Activated effector memory CD4-positive, alpha-beta T cell treated with Interleukin-2 at 50 U/mL for 16 hours (primary cell): ENCODE data around the gene PEMT.

ENCODE experiments used
- DNase-seq: peaks from one replicate; pipeline ENCODE4 v3.0.0-alpha.2; 2020

Gene PEMT

DNA sequence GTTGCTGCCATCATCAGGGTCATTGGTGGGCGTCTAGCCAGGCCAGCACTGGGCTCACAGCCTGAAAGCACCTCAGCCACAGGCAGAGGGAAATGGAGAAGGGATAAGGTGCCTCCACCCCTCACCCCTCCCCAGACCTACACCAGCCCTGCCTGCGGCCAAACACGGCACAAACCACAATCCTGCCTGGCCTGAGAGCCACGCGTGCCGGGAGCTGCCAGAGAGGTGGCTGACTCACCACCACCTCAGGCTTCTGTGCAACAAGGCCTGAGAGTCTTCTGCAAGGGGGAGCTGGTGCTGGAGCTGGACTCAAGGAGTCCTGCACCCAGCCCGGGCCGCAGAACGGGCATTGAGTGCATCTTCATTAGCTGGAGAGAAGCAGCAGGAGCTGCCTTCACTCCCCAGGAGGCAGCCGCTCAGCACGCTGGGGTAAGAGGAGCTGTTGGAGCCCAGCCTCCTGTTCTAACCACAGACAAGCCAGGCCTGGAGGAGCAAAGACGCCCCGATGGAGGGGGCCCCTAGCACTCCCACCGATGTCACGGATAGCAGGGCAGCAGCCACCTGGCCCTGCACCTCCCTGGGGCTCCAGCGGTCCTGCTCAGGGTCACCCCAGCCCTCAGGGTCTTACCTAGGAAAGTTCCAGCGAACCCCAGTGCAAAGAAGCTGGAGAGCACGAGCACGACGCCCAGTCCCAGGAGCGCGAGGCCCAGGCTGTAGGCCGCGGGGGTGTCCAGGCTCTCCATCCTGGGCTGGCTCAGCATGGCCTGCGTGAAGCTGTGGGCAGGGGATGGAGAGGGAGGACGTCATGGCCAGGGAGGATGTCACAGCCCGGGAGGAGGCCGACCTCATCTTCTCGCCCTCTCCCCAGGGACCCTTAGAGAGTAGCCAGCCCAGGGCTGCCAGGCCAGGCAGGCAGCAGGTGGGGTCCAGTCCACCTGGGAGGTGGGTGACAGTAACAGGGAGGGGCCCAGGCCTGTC is 79.3 kb downstream of the PEMT start:
- no peak for DNase-seq

DNA sequence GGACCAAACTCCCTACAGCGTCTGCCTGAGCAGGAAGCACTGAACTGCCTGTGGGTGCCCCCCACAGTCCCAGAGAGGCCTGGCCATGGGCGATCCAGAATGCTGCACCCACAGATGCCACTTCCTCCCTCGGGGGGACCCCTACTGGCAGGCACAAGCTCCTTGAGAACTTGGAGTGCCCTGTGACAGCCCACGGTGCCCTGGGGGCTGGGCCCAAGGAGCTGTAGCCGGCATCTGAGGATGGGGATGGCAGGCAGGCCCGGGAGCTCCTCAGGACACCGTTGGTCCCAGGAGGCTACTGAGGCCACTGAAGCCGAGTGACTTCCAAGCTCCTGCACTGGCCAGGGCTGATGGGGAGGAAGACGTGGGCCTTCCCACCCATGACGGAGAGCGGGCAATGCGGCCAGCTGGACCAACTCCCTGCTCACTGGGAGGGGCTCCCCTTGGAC is 80.2 kb downstream of the PEMT start:
- no peak for DNase-seq

DNA sequence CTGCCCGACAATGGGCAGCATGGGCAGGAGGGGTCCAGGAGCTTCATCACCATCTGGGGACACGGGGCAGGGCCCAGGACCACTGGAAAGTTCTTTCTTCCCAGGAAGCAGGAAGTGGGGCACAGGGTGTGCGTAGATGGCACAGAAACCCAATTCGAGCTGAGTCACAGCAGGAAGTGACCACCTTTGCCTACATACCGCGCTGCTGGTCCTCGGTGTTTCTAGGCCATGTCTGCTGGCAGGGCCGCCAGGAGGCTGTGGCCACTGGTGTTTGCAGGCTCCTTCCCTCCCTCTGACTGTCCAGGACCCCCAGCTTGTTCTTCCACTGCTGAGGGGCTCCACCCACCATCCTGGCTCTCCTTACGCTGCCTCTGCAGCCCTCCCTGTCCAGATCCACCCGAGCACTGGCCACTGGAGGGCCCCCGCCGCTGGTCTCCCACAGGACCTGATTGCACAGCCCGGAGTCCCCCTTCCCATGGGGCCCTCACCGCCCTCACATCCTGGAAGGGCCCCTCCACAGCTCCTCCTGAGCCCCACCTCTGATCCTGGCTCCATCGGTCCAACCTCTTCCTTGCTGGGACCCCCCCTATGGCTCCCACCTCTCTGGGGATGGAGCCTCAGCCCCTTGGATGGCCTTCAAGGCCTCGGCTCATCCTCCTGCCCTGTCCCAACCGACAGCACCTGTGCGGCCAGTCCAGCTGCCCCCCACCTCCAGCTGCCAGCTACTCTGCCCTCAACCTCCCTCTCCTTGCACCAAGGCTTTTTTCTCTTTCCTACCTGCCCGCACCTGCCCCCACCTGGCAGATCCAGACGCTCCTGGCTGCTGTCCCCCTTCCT is 80.8 kb downstream of the PEMT start:
- no peak for DNase-seq

DNA sequence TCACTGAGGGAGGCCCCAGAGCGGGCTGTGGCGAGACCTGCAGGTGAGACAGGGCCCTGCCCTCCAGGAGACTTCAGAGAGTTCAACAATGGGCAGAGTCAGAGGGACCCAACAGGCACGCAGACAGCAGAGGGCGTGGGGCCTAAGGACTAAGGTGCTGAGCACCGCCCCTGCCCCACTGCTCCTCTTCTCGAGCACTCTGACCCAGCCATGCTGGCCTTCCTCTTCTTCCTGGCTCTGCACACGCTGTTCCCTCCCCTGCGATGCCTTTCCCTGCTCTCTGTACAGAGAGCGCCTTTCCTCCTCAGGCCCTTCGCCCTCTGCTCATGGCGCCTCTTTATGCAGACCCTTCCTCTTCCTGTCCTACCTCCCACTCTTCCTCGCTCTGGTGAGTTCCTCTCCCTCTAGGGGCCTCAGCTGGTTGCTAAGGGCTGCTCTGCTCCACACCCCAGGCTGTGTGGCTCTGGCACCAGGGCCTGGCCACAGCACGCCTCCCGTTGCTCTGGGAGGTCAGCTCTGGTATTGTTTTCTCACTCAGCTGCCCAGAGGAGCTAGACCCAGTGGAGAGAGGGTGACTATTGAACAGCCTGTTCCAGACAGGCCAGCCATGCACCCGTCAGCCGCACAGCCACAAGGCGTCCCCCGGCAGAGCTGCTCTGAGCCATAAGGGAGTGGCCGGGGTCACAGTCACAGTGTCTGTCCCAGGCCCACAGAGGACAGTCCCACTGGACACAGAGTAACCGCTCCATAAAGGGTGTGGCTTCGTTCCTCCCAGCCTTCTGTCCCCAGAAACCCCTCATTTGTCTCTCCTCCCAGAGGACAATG is 81.7 kb downstream of the PEMT start:
- DNase-seq: no peak

DNA sequence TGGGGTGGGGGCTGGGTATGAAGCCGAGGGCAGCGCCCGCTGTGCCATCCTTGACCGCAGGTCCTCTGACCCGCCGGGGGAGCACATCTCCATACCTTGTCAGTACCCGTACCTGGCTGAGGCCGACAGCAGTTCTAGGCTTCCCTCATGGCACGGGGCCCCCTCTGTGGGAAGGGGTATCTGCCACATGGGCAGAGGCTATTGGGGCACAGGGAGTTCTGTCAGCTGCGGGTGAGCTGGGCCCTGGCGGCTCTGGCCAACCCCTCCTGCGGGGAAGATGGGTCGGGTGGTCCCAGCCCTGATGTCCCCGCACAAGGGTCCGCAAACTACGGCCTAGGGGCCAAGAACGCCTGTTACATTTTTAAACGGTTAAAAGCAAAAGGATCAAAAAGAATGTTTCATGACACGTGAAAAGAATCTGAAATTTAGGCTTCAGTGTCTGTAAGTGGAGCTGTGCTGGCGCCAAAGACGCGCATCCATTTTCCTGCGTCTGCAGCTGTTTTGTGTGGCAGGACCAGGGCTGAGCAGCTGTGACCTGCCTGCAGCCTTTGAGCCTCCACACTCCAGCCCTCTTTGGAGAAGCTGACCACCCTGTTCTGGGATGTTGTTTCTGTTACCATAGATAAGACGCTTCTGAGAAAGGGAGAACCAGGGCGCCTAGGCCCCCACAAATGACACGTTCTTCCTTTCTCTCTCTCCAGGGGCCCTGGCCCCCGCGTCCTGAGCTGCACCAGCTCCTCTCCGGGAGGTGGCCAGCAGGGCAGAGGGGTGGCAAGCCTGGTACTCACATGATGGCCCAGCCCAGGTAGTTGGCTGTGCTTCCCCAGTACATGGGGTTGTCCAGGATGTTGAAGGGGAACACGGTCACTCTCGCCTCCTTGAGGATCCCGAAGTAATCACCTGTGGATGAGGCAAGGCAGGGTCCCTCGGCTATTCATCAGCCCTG is 82.6 kb downstream of the PEMT start:
- no peak for DNase-seq

DNA sequence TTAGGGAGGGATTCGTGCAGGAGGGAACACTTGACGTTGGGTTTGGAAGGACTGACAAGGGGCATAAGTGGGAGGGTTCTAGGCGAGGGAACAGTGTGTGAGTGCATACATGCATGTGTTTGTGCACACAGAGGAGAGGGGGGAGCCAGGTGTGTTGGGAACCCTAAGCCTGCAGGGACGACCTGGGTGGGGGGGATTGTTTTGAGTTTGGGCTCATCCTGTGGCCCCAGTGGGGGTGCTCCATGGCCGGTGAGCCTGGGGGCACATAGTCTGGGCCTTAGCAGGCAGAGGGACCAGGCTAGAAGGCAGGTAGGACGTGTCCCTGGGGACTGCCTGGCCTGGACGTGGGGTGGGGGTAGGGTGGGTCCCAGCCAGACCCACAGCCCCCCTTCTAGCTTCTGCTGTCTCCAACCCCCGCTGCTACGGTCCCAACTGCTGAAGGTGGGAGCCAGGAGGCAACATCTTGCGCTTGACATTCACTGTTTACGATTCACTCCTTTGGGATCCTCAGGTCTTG is 83.4 kb downstream of the PEMT start:
- DNase-seq: no peak

- DNase-seq: no peak
Measured at GRCh38 chr17:17507465-17508011, 84.0 kb downstream of the PEMT start.

- DNase-seq: no peak
Measured at GRCh38 chr17:17506893-17507464, 84.5 kb downstream of the PEMT start.

DNA sequence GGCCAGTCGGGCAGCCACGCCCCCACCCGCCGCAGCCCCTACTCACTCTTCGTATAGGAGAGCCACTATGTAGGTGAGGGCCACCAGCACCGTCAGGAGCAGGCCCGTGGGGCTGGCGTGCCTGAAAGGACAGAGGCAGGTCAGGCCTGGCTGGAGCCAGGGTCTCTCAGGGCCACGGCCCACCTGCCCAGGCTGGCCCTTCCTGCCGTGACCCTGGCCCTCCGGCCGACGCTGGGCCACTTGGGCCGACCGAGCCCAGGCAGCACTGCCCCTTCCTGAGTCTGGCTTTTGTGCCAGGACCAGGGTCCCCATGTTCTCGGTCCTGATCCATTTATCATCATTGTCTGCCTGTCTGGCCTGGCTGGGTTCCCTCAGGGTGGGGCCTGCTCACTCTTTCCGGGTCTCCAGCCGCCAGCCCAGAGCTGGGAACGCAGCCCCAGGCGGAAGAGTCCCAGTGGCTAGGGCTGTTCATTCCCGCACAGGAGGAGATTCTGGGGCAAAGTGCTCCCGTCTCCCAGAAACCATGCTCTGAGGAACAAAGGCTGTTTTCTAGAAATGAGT is 85.2 kb downstream of the PEMT start:
- no peak for DNase-seq

DNA sequence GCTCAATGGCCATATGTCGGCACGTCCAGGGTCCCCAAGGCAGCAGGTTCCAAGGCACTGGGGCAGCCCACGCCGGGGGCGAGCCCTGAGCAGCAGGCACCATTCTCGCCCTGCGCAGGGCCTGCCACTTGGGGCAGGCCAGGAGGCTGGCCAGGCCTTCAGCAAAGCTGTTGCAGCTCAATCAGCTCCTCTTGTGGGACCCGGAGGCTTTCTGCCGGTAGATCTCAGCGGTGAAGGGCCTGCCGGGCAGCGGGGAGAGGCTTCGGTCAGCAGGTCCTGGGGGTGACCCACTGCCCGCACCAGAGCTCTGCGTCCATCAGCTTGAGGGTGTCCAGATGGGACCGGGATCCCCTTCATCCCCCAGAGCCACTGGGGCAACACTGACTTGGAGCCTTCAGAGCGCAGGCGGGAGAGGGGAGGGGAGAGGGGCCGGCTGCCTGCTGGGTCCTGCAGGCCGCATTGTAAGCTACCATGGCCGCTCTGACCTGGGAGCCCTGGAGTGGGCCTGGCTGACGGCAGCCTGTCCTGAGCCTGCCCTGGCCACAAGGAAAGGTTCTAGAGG is 85.8 kb downstream of the PEMT start:
- DNase-seq: no peak

DNA sequence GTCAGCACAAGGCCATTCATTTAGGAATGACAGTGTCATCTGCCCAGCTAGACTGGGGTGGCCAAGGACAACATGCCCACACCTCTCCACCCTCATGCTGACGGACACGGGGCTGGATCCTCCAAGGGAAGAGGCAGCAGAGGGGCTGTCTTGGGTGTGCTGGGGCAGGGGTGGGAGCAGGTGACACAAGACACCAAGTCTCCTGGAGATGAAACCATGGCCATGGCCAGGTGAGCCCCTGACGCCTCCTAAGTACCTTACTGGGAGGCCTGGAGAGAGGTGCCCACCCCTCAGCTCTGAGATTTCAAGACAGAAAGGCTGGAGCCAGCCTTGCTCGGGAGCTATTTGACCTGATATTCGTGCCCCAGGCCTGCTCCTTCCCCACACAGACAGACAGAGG is 86.4 kb downstream of the PEMT start:
- no peak for DNase-seq

GRCh38 chr17:17504341-17505140 is 87.0 kb downstream of the PEMT start:
- no peak for DNase-seq

- no peak for DNase-seq
Measured at GRCh38 chr17:17503566-17504130, 87.9 kb downstream of the PEMT start.

- DNase-seq: no peak
Measured at GRCh38 chr17:17502741-17503565, 88.6 kb downstream of the PEMT start.

- no peak for DNase-seq
Measured at GRCh38 chr17:17500999-17501605, 90.4 kb downstream of the PEMT start.

DNA sequence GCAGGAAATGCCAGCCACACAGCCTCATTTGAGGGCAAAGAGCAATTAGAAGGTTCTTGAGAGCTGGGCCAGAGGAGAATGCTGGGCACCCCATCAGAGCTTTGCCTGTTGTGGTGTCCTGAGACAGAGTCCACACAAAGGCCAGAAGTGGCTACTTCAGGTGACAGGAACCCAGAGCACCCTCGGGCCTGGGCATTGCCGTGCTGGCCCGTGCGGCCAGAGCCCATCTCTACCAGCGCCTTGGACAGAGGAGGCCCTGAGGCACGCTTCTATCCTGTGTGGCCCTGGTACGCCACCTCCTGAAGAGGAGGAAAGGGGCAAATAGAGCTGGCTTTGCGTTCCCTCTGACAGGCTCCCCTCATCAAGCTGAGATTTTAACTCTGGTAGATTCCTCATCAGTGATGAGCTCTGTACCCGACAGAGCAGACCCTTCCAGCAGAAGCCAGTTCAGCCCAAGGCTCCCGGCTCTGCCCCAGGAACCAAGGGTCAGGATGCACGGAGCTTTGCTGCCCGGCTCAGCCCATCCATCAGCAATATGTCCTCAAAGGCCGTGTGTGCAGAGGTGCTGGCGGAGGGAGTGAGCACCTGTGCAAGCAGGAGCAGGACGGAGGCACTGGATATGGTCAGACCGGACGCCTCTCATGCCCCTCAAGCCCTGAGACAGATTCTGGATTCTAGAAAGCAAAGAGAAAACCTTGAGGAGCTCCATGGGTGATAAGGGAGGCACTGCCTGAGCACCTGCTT is 91.9 kb downstream of the PEMT start:
- no peak for DNase-seq
